HepG2 (cell line): ENCODE results near the gene DGKD. TPM values are rescaled to one million over a fixed set of nuclear protein-coding genes. Genes with fewer than 3 reads are reported as not detected.

Source experiments
- ARHGAP35 ChIP-seq: sonication (generic); formaldehyde crosslinking; IDR thresholded peaks from 2 replicates; pipeline ENCODE4 v1.9.0; 2022; ENCODE audit warnings: mild to moderate bottlenecking, inconsistent platforms, moderate library complexity, missing genetic modification reagents, borderline replicate concordance
- BCL3 ChIP-seq: sonication (generic); formaldehyde crosslinking; IDR thresholded peaks from 2 replicates; pipeline ENCODE4 v1.5.1; 2020; ENCODE audit warnings: mild to moderate bottlenecking, missing genetic modification reagents, moderate library complexity
- BCL6 ChIP-seq: IDR thresholded peaks from 2 replicates; pipeline ENCODE4 v1.6.1; 2016; ENCODE audit warnings: missing genetic modification reagents, missing compliant biosample characterization
- CTCF ChIP-seq: sonication (generic); formaldehyde crosslinking; IDR thresholded peaks from 2 replicates; pipeline ENCODE4 v1.5.0; 2020; ENCODE audit warnings: mild to moderate bottlenecking, missing genetic modification reagents, moderate library complexity
- DMTF1 ChIP-seq: sonication (generic); formaldehyde crosslinking; IDR thresholded peaks from 2 replicates; pipeline ENCODE4 v1.4.0; 2020; ENCODE audit warnings: mild to moderate bottlenecking, missing genetic modification reagents
- HNRNPLL ChIP-seq: fragments of 200-400 bp; formaldehyde crosslinking; IDR thresholded peaks from 2 replicates; pipeline ENCODE4 v1.6.1; 2017; ENCODE audit warnings: mild to moderate bottlenecking, low read depth, low read length; ENCODE audit not compliant: poor library complexity, severe bottlenecking
- KDM1A ChIP-seq: IDR thresholded peaks from 2 replicates; pipeline ENCODE4 v1.6.1; 2016; ENCODE audit warnings: missing compliant biosample characterization
- KDM2A ChIP-seq: sonication (generic); formaldehyde crosslinking; IDR thresholded peaks from 2 replicates; pipeline ENCODE4 v1.4.0; 2020; ENCODE audit warnings: low read depth, missing genetic modification reagents, borderline replicate concordance
- LCORL ChIP-seq, 2 experiments: fragments of 450-650 bp in 1 of 2; sonication (generic) in 1 of 2; formaldehyde crosslinking in 1 of 2; IDR thresholded peaks; 2 replicates each; pipeline versions ENCODE4 v1.5.0 to v1.6.1; 2017 to 2020; ENCODE audit warnings: antibody characterized with exemption in 1 of 2, missing genetic modification reagents in 1 of 2
- MTA1 ChIP-seq: sonication (generic); formaldehyde crosslinking; IDR thresholded peaks from 2 replicates; pipeline ENCODE4 v1.4.0; 2020; ENCODE audit warnings: missing genetic modification reagents, mild to moderate bottlenecking, borderline replicate concordance
- MXD4 ChIP-seq: IDR thresholded peaks from 2 replicates; pipeline ENCODE4 v1.6.1; 2016; ENCODE audit warnings: mild to moderate bottlenecking, missing biosample characterization, missing genetic modification reagents
- NFE2L2 ChIP-seq: fragments of 150-350 bp; IDR thresholded peaks from 2 replicates; pipeline ENCODE4 v1.6.1; 2014; ENCODE audit warnings: low read length
- POGZ ChIP-seq: sonication (generic); formaldehyde crosslinking; IDR thresholded peaks from 2 replicates; pipeline ENCODE4 v1.4.0; 2020; ENCODE audit warnings: mild to moderate bottlenecking, missing genetic modification reagents
- RCOR2 ChIP-seq: IDR thresholded peaks from 2 replicates; pipeline ENCODE4 v1.6.1; 2016; ENCODE audit warnings: missing biosample characterization, missing genetic modification reagents
- ZFAT ChIP-seq: sonication (generic); formaldehyde crosslinking; conservative IDR thresholded peaks from 2 replicates; pipeline ENCODE4 v1.8.1; 2023; ENCODE audit warnings: missing genetic modification reagents, inconsistent platforms
- ZFP1 ChIP-seq: IDR thresholded peaks from 2 replicates; pipeline ENCODE4 v1.6.1; 2016
- ZFP62 ChIP-seq: sonication (generic); formaldehyde crosslinking; IDR thresholded peaks from 2 replicates; pipeline ENCODE4 v1.4.0; 2020; ENCODE audit warnings: missing genetic modification reagents
- ZFP90 ChIP-seq: sonication (generic); formaldehyde crosslinking; IDR thresholded peaks from 2 replicates; pipeline ENCODE4 v1.8.0; 2022; ENCODE audit warnings: missing genetic modification reagents, mild to moderate bottlenecking, inconsistent platforms, borderline replicate concordance
- ZMAT5 ChIP-seq: sonication (generic); formaldehyde crosslinking; IDR thresholded peaks from 2 replicates; pipeline ENCODE4 v1.5.0; 2020; ENCODE audit warnings: mild to moderate bottlenecking, low read depth, missing genetic modification reagents, borderline replicate concordance
- ZNF260 ChIP-seq: sonication (generic); formaldehyde crosslinking; IDR thresholded peaks from 2 replicates; pipeline ENCODE4 v1.4.0; 2020; ENCODE audit warnings: missing genetic modification reagents, low read depth, mild to moderate bottlenecking, borderline replicate concordance
- ZNF329 ChIP-seq: sonication (generic); formaldehyde crosslinking; IDR thresholded peaks from 2 replicates; pipeline ENCODE4 v1.9.0; 2021; ENCODE audit warnings: low read depth, mild to moderate bottlenecking, missing genetic modification reagents
- ZNF546 ChIP-seq: sonication (generic); formaldehyde crosslinking; conservative IDR thresholded peaks from 2 replicates; pipeline ENCODE4 v1.8.1; 2023; ENCODE audit warnings: mild to moderate bottlenecking, missing genetic modification reagents
- ZNF567 ChIP-seq: sonication (generic); formaldehyde crosslinking; IDR thresholded peaks from 2 replicates; pipeline ENCODE4 v1.8.1; 2023; ENCODE audit warnings: mild to moderate bottlenecking, missing genetic modification reagents, borderline replicate concordance
- ZNF674 ChIP-seq: sonication (generic); formaldehyde crosslinking; IDR thresholded peaks from 2 replicates; pipeline ENCODE4 v1.5.0; 2020; ENCODE audit warnings: low read depth, mild to moderate bottlenecking, missing genetic modification reagents
- ZNF709 ChIP-seq: sonication (generic); formaldehyde crosslinking; IDR thresholded peaks from 2 replicates; pipeline ENCODE4 v1.5.0; 2020; ENCODE audit warnings: mild to moderate bottlenecking, missing genetic modification reagents
- polyA plus RNA-seq, 8 experiments: library from polyadenylated mRNA; depleted of rRNA in 3 of 8; stranded (reverse) in 7 of 8; unstranded in 1 of 8; fragments of >200 nt; fragmentation: Illumina TruSeq in 4 of 8; extraction: Trizol in 4 of 8; gene quantifications; 2 replicates each; pipeline versions ENCODE4 v1.2.1 to v1.2.3, GENCODE V29; 2011 to 2016; ENCODE audit warnings: low read depth in 4 of 8, missing spikeins in 1 of 8, mixed read lengths in 1 of 8; ENCODE audit not compliant: insufficient read depth in 1 of 8
- total RNA-seq, 5 experiments: library from RNA; depleted of rRNA; stranded (reverse); fragments of >200 nt; fragmentation: Illumina TruSeq; extraction: Trizol; gene quantifications; 2 replicates each; pipeline ENCODE4 v1.2.3, GENCODE V29; 2016; ENCODE audit warnings: low read depth in 1 of 5

DGKD gene
- total and polyA plus RNA-seq, 2 of the 13 experiments (the other 11 are each of a cell fraction or from before 2014, with no cell fraction given), result 24.5 to 33.2 TPM

GRCh38 chr2:233353769-233354499 is at the start of gene DGKD (continued):
- TF ChIP-seq KDM2A (CRISPR knock-in tag) (peak; percentile 81; the same call in 1 of the 2 replicates), ZNF674 (CRISPR knock-in tag) (no peak), ZFP90 (CRISPR knock-in tag) (peak; percentile 65), ARHGAP35 (CRISPR knock-in tag) (peak; percentile 87; the same call in 1 of the 2 replicates), LCORL (IDR thresholded peaks at IDR 0.05) (0 out of 2 replicates have a peak, but pooled peaks have one; percentile 36), LCORL (CRISPR knock-in tag; IDR thresholded peaks at IDR 0.05) (peak; percentile 80), MTA1 (CRISPR knock-in tag) (peak; percentile 87; the same call in 1 of the 2 replicates), ZNF546 (CRISPR knock-in tag) (0 out of 2 replicates have a peak, but pooled peaks have one; percentile 76), RCOR2 (CRISPR knock-in tag) (0 out of 2 replicates have a peak, but pooled peaks have one; percentile 17), KDM1A (CRISPR knock-in tag) (no peak), ZFP1 (no peak), POGZ (CRISPR knock-in tag) (peak; percentile 33; the same call in 1 of the 2 replicates), ZFAT (no peak), ZNF709 (CRISPR knock-in tag) (no peak), ZMAT5 (CRISPR knock-in tag) (no peak), ZNF567 (CRISPR knock-in tag) (no peak), HNRNPLL (no peak), DMTF1 (CRISPR knock-in tag) (no peak), BCL3 (CRISPR knock-in tag) (no peak; the same call in 1 of the 2 replicates), NFE2L2 (no peak), MXD4 (CRISPR knock-in tag) (no peak), ZNF260 (CRISPR knock-in tag) (no peak), CTCF (peak; percentile 22), ZNF329 (peak; percentile 12; the same call in 1 of the 2 replicates), BCL6 (CRISPR knock-in tag) (no peak), ZFP62 (CRISPR knock-in tag) (no peak)
